ENCODE results near the gene PCSK6. TPM values are rescaled to one million over a fixed set of nuclear protein-coding genes. Genes with fewer than 3 reads are reported as not detected.

The PCSK6 gene
- total and polyA plus RNA-seq, 2 of the 8 experiments (the other 6 are each of a cell fraction or from before 2014, with no cell fraction given), result 1.9 to 4.0 TPM

DNA sequence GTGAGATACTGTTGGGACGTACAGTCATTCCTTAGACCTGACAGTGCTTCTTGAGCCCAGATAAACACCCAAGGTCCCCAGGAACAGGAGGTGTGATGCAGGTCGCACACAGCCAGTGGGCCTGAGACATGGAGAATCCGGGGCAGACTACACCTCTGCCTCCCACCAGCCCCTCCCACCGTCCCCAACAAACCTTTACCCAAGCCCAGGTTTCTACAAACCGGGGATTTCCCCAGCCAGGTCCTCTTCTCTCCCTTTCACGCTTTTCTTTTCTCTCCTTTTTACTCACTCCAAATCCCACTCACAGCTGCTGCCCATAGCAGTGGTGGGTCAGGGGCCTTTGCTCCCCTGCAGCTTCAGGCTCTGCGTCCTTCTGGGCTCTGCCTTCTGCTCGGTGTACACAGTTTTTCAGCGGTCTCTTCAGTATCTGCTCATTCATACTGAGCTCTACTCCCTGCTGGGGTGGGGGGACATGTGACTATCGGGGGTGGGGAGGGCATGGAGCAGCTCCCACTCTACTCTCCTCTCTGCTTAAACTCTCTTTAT is 4.8 kb upstream of the PCSK6 start (continued):
- TF ChIP-seq BACH1 (IDR thresholded peaks at IDR 0.05; ENCODE audit: low read length) (no peak), CEBPB (IDR thresholded peaks at IDR 0.05; ENCODE audit: low read depth, low read length) (no peak), ZNF274 (IDR thresholded peaks at IDR 0.05; ENCODE audit: borderline replicate concordance, extremely low read depth, low read length) (no peak)

Data from H1 (cell line).